Activated naive CD8-positive, alpha-beta T cell treated with anti-CD3 and anti-CD28 coated beads, Interleukin-2, amount 10 ng/mL, durations not matched to agents 7 days and 5 days (primary cell): Measurements from ENCODE around the gene ZFYVE27. TPM values are rescaled to one million over a fixed set of nuclear protein-coding genes. Genes with fewer than 3 reads are reported as not detected.
A peak's percentile ranks its signal among the peaks of the same experiment; 100 is the strongest.

Experiments
- ATAC-seq: fragments of 150-1000 bp; cut with Tn5 transposase; one replicate; pipeline ENCODE4 v1.10.0; 2021; ENCODE audit warnings: low read depth, moderate library complexity
- POLR2A ChIA-PET: fragments of 350-600 bp; sonication (Branson Sonifier 250); formaldehyde crosslinking; loops from one replicate; lab custom pipeline; 2021; ENCODE audit warnings: antibody characterized with exemption; lab: Charles Lee
- DNase-seq: peaks from one replicate; pipeline ENCODE4 v3.0.0; 2021
- H3K27ac Mint-ChIP-seq: one replicate; pipeline ENCODE4 v1.8.0; 2022; ENCODE audit warnings: mild to moderate bottlenecking, mixed read lengths
- H3K27me3 Mint-ChIP-seq: one replicate; pipeline ENCODE4 v1.8.0; 2022; ENCODE audit warnings: mild to moderate bottlenecking, moderate library complexity, mixed read lengths
- H3K36me3 Mint-ChIP-seq: one replicate; pipeline ENCODE4 v1.8.0; 2021; ENCODE audit warnings: mild to moderate bottlenecking, mixed read lengths
- H3K4me1 Mint-ChIP-seq: one replicate; pipeline ENCODE4 v1.8.0; 2021; ENCODE audit warnings: mixed read lengths
- H3K4me3 Mint-ChIP-seq: one replicate; pipeline ENCODE4 v1.8.0; 2022; ENCODE audit warnings: mild to moderate bottlenecking, moderate library complexity, mixed read lengths
- H3K9me3 Mint-ChIP-seq: one replicate; pipeline ENCODE4 v1.8.0; 2021; ENCODE audit warnings: mixed read lengths
- total RNA-seq, 2 experiments: library from RNA; stranded (reverse); gene quantifications; one replicate each; pipeline ENCODE4 v1.2.3, GENCODE V29; 2021

Gene ZFYVE27
- total RNA-seq, 2 experiments from 2014 or later, result 36.9 to 43.4 TPM

DNA sequence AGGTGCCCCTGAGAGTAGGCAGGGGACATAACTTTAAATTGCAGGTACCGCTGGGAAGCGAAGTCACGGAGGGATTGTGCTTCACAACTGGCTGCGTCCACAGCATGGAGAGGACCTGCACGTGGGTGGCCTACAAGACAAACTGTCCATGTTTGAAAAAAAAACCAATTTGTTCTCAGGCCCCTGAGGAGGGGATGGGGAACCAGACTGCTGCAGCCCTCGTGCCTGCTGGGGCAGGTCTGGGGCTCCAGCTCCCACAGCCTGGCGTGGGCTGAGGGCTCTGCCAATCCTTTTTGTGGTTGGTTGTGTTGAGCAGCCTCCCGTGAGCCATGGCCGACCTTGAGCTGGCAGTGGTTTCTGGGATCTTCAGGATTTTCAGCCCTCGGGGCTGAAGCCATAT is 25.1 kb downstream of the ZFYVE27 start:
- Mint-ChIP-seq H3K9me3 (no peaks in the 10 kb centered on the region), H3K36me3 (peaks cover 12% of the 10 kb centered on the region), H3K4me1 (peaks cover 6% of the 10 kb centered on the region), H3K27me3 (no peaks in the 10 kb centered on the region), H3K27ac (no peak overlapping the region), H3K4me3 (no peak overlapping the region)
- no peak for DNase-seq
- POLR2A ChIA-PET, result no interaction called here
- ATAC-seq, result no peak

GRCh38 chr10:97762816-97763215 is 25.9 kb downstream of the ZFYVE27 start:
- peaks cover 12% of the 10 kb centered on the region for H3K36me3 Mint-ChIP-seq
- POLR2A ChIA-PET, result no interaction called here
- no peak overlapping the region for H3K4me3 Mint-ChIP-seq
- no peaks in the 10 kb centered on the region for H3K9me3 Mint-ChIP-seq
- no peak overlapping the region for H3K27ac Mint-ChIP-seq
- no peak for DNase-seq
- ATAC-seq, result no peak
- H3K4me1 Mint-ChIP-seq, result peaks cover 6% of the 10 kb centered on the region
- no peaks in the 10 kb centered on the region for H3K27me3 Mint-ChIP-seq

GRCh38 chr10:97763411-97763810 is 26.5 kb downstream of the ZFYVE27 start:
- Mint-ChIP-seq H3K4me3 (no peak overlapping the region), H3K27ac (no peak overlapping the region), H3K4me1 (peaks cover 6% of the 10 kb centered on the region), H3K36me3 (peaks cover 11% of the 10 kb centered on the region), H3K9me3 (no peaks in the 10 kb centered on the region), H3K27me3 (no peaks in the 10 kb centered on the region)
- DNase-seq, result no peak
- ATAC-seq, result no peak
- POLR2A ChIA-PET, result no interaction called here

DNA sequence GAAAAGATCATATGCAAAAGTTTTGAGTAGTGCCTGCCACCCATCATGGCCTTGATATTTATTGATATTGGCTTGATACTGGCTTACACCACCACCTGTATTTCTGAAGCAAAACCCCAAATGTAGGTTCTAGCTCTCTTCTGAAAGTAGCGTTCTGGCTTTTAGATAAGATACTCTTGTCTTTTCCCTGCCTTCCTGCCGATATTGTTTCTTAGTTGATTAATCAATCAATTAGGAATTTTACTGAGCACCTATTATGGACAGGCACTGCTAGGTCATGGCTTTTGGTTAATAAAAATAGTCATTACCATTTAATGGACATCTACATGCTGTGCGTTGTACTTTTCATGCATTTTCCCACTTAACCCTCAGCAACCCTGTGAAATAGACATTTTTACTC is 27.0 kb downstream of the ZFYVE27 start:
- Mint-ChIP-seq H3K36me3 (peaks cover 10% of the 10 kb centered on the region), H3K4me1 (peaks cover 6% of the 10 kb centered on the region), H3K27ac (no peak overlapping the region), H3K4me3 (no peak overlapping the region), H3K27me3 (no peaks in the 10 kb centered on the region), H3K9me3 (no peaks in the 10 kb centered on the region)
- DNase-seq, result no peak
- no peak for ATAC-seq
- POLR2A ChIA-PET, result no interaction called here

DNA sequence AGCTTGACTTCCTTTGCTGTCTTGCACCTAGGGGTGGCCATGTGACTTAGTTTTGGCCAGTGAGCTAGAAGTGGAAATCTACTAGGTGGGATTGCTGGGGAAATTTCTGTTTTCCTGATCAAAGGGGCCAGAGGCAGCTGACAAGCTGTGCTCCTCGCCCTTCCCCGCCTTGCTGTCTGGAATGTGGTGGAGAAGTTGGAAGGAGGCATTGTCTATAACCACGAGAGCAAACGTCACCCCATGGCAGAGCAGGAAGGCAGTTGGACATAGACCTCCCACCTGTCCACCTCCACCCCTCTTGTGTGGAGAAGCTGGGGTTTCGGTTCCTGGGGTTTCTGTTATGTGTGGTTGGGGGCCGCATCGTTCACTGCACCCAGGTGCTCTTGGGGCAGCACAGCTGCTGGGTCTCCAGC is 27.6 kb downstream of the ZFYVE27 start:
- ATAC-seq, result no peak
- Mint-ChIP-seq H3K4me1 (peaks cover 6% of the 10 kb centered on the region), H3K36me3 (peaks cover 10% of the 10 kb centered on the region), H3K27me3 (peaks cover 1% of the 10 kb centered on the region), H3K4me3 (no peak overlapping the region), H3K9me3 (no peaks in the 10 kb centered on the region), H3K27ac (peak overlapping the region; percentile 53)
- no peak for DNase-seq
- POLR2A ChIA-PET, result interaction anchor here (0.6 to 1.1 kb wide), 2 partner anchors 112 to 340 kb away, joined by 3 read pairs; no protein-coding TSS in a partner anchor

- DNase-seq (no peak), ATAC-seq (no peak)
- no peak overlapping the region for H3K4me3 Mint-ChIP-seq
- no peaks in the 10 kb centered on the region for H3K9me3 Mint-ChIP-seq
- POLR2A ChIA-PET, result interaction anchor here (1.1 kb wide), 1 partner anchor 112 kb away, joined by 3 read pairs; no protein-coding TSS in a partner anchor
- H3K27me3 Mint-ChIP-seq, result peaks cover 6% of the 10 kb centered on the region
- H3K4me1 Mint-ChIP-seq, result peaks cover 7% of the 10 kb centered on the region
- peaks cover 10% of the 10 kb centered on the region for H3K36me3 Mint-ChIP-seq
- H3K27ac Mint-ChIP-seq, result no peak overlapping the region
These were observed 28.3 kb downstream of the ZFYVE27 start for GRCh38 chr10:97765201-97765600.

DNA sequence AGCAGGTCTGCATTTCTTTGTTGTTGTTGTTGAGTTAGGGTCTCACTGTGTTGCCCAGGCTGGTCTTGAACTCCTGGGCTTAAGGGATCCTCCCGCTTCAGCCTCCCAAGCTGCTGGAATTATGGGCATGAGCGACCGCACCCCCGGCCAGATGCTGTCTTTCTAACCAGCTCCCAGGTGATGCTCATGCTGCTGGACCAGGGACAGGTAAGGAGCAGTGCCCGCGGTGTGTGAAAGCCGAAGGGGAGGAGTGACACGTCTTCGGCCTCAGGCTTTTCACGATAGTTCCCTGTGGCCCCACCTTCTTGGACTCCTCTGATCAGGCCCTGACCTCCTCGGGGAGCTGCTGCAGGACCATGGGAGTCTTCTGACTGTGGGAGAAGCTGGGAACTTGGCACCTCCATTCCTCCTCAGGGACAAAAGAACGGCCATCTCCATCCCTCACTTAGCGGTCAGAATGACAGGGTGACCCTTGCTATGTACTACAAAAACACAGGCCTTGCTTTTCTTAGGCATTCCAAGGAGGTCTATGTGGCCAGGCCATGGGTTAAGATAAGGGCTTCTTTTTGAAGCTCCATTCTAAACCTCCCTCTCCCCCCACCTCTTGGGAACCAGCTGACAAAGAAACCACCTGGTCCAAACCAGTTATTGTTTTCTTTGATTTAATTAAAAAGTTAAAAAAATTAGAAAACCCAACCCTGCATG is 29.3 kb downstream of the ZFYVE27 start:
- DNase-seq (no peak), ATAC-seq (no peak)
- Mint-ChIP-seq H3K9me3 (no peaks in the 10 kb centered on the region), H3K36me3 (peaks cover 8% of the 10 kb centered on the region), H3K27ac (no peak overlapping the region), H3K4me3 (no peak overlapping the region), H3K4me1 (peaks cover 9% of the 10 kb centered on the region), H3K27me3 (peaks cover 17% of the 10 kb centered on the region)
- POLR2A ChIA-PET, result interaction anchor here (0.5 kb wide), 1 partner anchor 821 kb away, joined by 3 read pairs; no protein-coding TSS in a partner anchor

DNA sequence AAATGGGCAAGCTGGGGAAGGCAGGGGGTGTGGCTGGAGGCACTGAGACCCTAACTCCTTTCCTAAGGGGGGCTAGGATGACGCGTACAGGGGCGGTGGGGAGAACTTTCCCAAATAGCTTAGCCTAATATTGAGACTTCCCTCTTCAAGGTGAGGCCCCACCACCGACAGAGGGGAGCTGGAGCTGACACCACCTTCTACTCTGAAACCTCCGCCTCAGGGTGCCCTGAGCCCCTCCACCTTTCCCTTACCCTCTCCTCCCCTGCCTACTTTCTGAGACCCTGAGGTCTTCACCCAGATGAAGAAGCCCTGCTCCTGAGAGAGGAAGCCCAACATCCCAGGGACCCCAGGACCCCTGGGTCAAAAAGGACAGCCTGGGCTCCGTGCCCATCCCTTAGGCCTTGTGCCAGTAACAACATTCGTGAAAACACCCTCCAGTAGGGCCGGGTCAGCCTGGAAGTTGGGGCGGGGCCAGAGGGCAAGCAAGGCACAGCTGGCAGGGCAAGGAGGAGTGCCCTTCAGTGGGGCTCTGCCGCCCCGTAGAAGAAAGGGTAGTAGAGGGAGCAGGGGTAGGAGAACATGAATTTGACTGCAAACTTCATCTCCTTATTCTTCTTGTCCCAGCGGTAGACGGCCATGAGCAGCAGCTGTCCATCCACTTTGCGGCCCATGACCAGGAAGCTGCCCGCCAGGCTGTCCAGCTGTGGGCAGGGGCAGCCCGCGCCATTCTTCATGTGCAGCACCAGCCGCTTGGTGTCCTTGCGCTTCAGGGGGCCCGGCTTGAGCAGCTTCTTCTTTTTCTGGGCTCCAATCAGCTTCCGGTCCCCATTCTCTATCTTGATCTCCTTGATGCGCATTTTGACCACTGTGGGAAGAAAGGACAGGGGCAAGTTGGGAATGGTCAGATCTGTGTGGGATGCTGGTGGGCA is 30.3 kb downstream of the ZFYVE27 start:
- no peaks in the 10 kb centered on the region for H3K9me3 Mint-ChIP-seq

DNA sequence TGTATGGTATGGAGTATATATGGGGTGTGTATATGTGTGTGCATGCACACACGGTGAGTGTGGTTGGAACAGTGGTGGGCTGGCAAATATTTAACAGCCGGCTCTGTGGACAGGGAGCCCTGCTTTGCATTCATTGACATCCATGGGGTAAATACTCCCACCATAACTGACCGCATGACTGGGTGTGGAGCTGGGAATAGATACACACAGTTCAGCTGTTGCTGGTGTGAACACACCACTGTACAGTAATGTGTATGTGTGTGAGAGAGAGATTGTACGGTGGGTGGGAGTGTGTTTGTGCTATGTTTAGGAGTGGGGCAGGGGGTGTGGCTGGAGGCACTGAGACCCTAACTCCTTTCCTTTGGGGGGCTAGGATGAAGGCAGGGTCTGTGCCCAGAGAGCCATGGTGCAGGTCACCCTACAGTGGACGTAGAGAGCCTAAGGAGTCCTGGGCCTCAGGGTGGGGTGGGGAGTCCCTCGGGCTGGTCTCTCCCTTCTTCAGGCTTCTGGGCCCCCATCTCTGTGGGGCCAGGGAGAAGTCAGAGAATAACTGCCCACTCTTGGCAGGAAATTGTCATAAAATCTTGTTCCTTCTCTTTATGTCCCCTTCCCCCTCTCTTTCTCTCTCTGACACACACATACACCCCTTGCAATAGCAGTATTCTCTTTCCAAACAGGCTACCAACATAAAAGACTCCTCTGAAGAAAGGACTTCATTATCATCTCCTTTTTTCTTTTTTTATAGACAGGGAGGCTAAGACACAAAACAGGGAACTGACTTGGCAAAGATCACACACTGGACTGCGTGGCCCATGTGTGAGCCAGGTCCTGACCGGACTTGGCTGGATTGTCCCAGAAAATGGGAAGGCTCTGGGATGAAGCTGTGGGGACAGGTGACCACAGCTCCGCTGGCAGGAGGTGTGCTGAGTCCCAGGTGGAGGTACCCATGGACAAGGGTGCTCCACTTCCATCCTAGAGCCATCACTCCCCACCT is 31.7 kb downstream of the ZFYVE27 start:
- no peak overlapping the region for H3K27ac Mint-ChIP-seq
- H3K36me3 Mint-ChIP-seq, result peaks cover 3% of the 10 kb centered on the region
- peaks cover 12% of the 10 kb centered on the region for H3K4me1 Mint-ChIP-seq
- no peaks in the 10 kb centered on the region for H3K9me3 Mint-ChIP-seq
- POLR2A ChIA-PET, result no interaction called here
- H3K4me3 Mint-ChIP-seq, result no peak overlapping the region
- peaks cover 36% of the 10 kb centered on the region for H3K27me3 Mint-ChIP-seq
- DNase-seq (no peak), ATAC-seq (no peak)

More for the DNA sequence above, 30.3 kb downstream of the ZFYVE27 start:
- Mint-ChIP-seq H3K4me3 (no peak overlapping the region), H3K36me3 (peaks cover 3% of the 10 kb centered on the region), H3K27ac (no peak overlapping the region), H3K27me3 (peaks cover 22% of the 10 kb centered on the region), H3K4me1 (peaks cover 11% of the 10 kb centered on the region)
- no peak for ATAC-seq
- POLR2A ChIA-PET, result no interaction called here
- DNase-seq, result no peak

- POLR2A ChIA-PET, result no interaction called here
- peaks cover 6% of the 10 kb centered on the region for H3K4me1 Mint-ChIP-seq
- H3K9me3 Mint-ChIP-seq, result no peaks in the 10 kb centered on the region
- no peak overlapping the region for H3K27ac Mint-ChIP-seq
- DNase-seq (no peak), ATAC-seq (no peak)
- H3K36me3 Mint-ChIP-seq, result peaks cover 2% of the 10 kb centered on the region
- H3K4me3 Mint-ChIP-seq, result peak overlapping the region; percentile 37
- peaks cover 39% of the 10 kb centered on the region for H3K27me3 Mint-ChIP-seq
These were observed 33.3 kb downstream of the ZFYVE27 start for GRCh38 chr10:97770255-97770654.

DNA sequence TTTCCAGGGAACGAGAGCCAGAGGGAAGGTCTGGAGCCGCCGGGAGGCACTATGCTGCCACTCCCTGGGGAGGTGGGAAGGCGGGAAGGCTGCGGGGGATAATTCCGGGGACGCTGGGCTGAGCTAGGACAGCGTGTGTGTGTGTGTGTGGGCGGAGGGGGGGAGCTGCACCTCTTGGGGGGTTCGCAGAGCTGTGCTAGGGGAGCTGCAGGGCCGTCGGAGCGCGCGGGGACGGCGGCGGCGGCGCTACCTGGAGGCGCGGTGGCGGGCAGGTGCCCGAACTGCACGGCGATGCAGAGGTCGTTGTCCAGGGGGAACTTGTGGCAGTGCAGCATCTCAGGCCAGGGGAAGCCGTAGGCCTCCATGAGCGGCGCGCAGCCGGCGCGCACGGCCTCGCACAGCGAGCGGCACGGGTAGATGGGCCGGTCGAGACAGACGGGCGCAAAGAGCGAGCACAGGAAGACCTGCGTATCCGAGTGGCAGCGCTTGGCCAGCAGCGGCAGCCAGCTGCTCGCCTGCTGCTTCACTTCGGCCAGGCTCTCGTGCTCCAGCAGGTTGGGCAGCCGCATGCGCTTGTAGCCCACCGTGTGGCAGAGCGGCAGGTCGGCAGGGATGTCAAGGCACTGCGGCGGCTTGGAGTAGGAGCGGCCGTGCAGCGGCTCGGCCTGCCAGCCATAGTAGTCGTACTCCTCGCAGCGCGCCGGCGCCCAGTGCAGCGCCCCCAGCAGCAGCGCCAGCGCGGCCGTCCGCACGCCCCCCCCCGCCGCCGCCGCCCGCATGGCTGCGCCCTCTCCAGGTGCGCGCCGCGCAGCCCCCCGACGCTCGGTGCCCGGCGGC is 34.3 kb downstream of the ZFYVE27 start:
- Mint-ChIP-seq H3K9me3 (no peaks in the 10 kb centered on the region), H3K27ac (no peak overlapping the region), H3K4me1 (peaks cover 6% of the 10 kb centered on the region), H3K4me3 (peak overlapping the region; percentile 63), H3K36me3 (peaks cover 2% of the 10 kb centered on the region), H3K27me3 (peaks cover 39% of the 10 kb centered on the region)
- ATAC-seq (peak; percentile 61), DNase-seq (peak; percentile 49)
- POLR2A ChIA-PET, result no interaction called here
